HG03280 (cell line): ENCODE results near the gene NCOA3.
A peak's percentile ranks its signal among the peaks of the same experiment; 100 is the strongest.
"Not testable (repeated sequence)": the region's sequence is repeated elsewhere in the genome, so short reads cannot be mapped to it uniquely, and the experiment has no call there.

Experiments
- ATAC-seq: cut with Tn5 transposase; IDR thresholded peaks from one replicate; pipeline ENCODE4 v1.9.1; 2021; ENCODE audit warnings: mild to moderate bottlenecking, moderate library complexity; ENCODE audit not compliant: unreplicated experiment

The NCOA3 gene

GRCh38 chr20:47501482-47502270, at the start of gene NCOA3:
NCOA3 (plus strand) TSS chr20:47501887; CDS start chr20:47622248, 120,361 bp downstream.
- ATAC-seq = peak; percentile 79

DNA sequence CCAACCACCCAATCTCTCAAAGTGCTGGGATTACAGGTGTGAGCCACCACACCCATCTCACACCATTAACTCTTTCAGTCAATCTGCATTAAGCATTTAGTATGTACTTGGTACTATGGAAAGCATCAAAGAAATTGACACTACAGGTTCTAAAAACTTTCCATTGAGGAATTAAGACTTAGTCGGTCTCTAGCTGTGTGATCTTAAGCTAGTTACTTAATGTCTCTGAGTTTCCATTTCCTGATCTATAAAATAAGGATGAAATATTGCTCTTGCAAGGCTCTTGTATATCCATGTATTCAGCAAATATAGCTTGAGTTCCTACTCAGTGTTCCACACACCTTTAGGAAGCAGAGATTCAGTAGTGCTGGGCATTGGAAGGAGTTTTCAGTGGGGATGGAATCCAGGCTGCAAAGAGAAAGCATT, 48.9 kb upstream of the NCOA3 start:
- ATAC-seq = no peak

DNA sequence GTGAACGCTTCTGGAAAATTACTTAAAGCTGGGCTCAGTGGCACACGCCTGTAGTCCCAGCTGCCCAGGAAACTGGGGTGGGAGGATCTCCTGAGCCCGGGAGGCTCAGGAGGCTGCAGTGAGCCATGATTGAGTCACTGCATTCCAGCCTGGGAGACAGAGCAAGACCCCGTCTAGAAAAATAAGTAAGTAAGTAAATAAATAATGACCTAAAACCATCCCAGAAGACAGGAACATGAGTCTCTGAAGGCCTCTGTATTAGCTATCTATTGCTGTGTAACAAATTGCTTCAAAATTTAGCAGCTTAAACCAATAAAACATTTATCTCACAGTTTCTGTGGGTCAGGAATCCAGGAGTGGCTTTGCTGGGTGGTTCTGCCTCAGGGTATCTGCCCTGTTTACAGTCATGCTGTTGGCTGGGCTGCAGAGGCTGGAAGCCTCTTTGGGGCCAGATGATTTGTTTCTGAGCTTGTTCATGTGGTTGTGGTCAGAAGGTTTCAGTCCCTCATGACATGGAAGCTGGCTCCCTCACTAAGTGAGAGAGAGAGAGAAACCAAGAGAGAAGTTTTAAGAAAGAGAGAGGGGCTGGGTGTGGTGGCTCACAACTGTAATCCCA, 48.4 kb upstream of the NCOA3 start:
- peak; percentile 87 for ATAC-seq

DNA sequence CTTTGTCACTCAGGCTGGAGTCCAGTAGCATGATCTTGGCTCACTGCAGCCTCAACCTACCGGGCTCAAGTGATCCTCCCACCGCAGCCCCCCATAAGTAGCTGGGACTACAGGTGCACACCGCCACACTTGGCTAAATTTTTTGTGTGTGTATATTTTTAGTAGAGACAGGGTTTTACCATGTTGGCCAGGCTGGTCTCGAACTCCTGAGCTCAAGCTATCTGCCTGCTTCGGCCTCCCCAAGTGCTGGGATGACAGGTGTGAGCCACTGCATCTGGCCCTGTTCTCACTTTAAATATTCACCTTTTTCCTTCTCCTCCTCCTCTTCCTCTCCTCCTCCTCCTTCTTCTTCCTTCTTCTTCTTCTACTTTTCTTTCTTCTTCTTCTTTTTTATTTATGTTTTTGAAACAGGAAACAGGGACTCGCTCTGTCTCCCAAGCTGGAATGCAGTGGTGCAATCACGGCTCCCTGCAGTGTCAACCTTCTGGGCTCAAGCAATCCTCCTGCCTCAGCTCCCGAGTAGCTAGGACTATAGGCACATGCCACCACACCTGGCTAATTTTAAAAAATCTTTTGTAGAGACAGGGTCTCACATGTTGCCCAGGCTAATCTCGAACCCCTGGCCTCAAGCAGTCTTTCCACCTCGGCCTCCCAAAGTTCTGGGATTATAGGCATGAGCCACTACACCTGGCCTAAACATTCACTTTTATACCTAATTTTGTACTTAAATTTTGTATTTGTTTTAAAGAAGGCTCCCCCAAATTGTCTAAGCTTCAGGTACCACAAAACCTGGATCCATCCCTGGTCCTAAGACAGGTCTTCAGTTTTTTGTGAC, 47.2 kb upstream of the NCOA3 start:
- no peak for ATAC-seq

DNA sequence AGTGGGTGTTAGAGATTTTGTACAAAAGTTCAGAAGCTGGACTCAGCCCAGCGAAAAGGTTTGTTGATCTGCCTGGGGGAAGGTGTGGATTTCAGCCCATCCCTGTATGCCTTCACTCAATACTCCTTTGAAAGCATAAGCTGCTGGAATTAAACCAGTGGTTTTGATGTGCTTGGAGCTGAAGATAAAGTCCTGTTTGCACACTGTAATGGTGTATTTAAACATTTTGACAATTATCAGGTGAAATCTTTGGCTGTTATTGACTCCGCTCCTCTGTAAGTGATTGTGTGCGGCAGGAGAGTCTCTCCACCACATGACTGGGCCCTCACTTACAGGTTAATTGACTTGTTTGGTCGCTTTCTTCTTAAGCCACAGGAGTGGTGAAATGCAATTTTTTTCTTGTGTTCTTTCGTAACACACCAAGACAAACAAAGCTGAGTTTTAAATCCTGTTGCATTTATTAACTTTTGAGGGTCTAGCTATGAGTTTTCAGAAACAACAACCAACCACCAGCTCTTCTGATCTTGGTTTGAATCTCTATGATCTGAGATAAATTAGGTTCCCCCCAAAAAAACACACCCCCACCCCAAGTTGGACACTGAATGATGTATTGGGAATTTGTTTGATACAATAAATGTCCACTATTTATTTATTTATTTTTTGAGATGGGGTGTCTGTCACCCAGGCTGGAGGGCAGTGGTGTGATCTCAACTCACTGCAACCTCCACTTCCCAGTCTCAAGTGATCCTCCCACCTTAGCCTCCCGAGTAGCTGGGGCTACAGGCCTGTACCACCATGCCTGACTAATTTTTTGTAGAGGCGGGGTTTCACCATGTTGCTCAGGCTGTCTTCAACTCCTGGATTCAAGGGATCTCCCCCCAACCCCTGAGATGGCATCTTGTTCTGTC, 46.3 kb upstream of the NCOA3 start:
- ATAC-seq = no peak

- ATAC-seq = no peak
Measured at GRCh38 chr20:47456041-47456537, 45.6 kb upstream of the NCOA3 start.

GRCh38 chr20:47456952-47457724, 44.5 kb upstream of the NCOA3 start:
- ATAC-seq = no peak

DNA sequence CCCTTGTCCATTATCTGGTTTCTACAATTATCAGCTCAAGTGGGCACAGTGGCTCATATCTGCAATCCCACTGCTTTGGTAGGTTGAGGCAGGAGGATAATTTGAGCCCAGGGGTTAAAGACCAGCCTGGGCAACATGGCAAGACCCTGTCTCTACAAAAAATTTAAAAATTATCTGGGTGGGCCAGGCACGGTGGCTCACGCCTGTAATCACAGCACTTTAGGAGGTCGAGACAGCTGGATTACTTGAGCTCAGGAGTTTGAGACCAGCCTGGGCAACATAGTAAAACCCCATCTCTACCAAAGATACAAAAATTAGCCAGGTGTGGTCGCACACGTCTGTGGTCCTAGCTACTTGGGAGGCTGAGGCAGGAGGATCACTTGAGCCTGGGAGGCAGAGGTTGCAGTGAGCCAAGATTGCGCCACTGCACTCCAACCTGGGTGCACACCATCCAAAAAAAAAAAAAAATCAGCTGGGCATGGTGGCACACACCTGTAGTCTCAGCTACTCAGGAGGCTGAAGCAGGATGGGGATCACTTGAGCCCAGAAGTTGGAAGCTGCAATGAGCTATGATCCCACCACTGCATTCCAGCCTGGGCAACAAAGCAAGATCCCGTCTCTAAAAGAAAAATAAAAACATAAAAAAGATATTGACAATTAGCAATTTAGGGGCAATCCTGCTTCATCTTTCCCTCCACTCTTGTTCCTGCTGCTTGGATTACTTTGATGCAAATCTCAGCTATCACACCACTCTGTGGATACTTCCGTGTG, 43.2 kb upstream of the NCOA3 start:
- ATAC-seq = not testable (repeated sequence)

GRCh38 chr20:47459344-47460073, 42.2 kb upstream of the NCOA3 start:
- no peak for ATAC-seq

DNA sequence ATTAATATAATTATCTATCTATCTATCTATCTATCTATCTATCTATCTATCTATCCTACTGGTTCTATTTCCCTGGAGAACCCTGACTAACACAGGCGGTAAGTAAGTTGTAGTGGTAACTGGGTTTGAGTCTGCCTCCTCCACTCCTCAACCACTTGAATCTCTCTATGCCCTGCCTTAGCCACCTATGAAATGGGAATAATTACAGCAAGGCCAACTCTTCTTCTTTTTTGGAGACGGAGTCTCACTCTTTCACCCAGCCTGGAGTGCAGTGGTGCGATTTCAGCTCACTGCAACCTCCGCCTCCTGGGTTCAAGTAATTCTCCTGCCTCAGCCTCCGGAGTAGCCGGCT, 41.0 kb upstream of the NCOA3 start:
- not testable (repeated sequence) for ATAC-seq

- no peak for ATAC-seq
Measured at GRCh38 chr20:47461120-47461685, 40.5 kb upstream of the NCOA3 start.

DNA sequence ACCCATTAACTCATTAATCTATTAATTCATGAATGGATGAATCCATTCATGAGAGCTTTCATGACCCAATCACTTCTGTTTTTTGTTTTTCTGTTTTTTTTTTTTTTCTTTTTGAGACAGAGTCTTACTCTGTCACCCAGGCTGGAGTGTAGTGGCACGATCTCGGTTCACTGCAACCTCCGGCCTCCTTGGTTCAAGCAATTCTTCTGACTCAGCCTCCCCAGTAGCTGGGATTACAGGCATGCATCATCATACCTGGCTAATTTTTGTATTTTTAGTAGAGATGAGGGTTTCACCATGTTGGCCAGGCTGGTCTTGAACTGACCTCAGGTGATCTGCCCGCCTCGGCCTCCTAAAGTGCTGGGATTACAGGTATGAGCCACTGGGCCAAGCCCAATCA, 39.8 kb upstream of the NCOA3 start:
- ATAC-seq = not testable (repeated sequence)

DNA sequence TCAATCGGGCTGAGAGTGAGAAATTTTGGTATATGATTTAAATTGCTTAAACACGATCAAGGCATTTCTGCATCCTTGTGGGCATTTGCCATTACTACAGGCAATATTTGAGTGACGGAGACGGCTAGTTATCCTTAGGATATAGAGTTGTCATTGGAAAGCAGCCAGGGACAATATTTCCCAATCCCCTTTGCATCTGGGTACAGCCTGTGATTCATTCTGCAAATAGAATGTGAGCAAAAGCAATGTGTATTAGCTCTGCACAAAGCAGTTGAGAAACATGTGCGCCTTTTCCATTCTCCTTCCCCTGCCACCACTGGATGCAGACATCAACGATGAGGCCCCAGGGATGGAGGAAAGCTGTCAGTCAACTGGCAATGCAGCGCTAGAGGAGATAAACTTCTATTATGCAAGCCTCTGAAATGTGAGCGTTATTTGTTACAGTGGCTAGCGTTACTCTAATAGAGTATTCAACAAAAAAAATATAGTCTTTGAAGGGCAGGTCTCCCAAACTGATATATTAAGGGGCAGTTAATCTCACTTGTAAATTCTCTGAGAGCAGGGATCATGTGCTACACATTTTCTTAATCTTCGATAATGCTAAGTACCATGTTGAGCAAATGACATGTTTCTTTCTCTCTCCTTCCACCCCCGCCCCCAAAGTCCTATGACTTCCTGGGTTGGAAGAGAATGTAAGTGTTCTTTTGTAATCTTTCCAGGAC, 37.1 kb upstream of the NCOA3 start:
- ATAC-seq = no peak

DNA sequence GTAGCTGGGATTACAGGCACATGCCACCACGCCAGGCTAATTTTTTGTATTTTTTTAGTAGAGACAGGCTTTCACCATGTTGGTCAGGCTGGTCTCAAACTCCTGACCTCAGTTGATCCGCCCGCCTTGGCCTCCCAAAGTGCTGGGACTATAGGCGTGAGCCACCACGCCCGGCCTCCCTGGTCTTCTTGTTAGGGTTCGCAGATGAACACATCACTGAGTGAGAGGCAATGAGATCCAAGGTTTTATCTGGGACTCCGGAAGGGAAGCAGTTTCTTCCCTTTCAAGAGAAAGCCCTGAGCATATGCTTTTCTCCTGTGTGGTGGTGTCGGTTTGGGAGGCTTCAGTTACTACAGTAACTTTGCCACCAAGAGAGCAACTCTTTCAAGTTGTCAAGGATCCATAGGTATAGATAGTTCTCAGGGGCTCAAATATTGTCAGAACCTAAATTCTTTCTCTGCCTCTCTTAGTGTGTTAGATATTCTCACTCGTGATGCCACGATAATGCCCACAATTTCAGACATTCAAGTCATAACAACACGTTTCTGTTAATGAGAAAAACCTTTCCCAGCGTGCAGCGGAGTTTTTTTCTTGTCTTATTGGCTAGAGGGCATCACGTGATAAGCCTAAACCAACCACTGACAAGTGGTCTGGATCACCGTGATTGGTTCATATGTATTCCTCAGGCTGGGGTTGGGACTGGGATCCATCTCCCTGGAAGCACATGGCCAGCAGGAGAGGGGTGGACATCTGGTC, 36.2 kb upstream of the NCOA3 start:
- ATAC-seq = no peak

GRCh38 chr20:47466213-47466612, 35.5 kb upstream of the NCOA3 start:
- no peak for ATAC-seq

DNA sequence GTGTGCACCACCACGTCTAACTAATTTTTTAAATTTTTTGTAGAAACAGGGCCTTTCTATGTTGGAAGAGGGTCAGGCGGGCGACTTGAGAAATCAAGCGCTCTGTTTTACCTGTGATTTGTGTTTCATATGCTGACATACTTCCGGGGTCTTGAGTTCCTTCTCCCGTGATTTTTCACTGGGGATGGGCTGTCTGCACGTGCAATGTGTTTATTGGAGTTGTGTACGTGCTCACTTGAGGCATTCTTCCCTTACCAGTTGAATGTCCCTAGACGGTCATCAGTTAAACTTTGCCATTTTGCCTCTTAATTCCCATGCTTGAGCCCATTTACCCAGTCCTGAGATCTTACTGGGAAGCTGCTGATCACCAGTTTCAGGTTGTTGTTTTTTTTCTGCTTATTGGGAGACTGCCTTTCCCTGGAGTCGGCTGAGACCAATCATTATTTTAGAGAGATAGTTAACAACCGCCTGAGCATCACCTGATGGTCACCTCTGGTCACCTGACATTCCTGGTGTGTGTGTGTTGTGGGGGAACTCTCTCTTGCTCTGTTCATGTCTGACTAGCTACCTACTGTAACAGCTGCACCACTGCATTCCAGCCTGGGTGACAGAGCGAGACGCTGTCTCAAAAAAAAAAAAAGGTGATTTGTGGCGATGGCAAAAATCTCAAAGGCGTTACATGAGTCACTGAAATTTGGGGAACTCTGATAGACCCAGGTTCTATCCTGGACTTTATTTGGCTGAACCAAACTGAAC, 34.8 kb upstream of the NCOA3 start:
- ATAC-seq = no peak
